ENCODE measurements around the gene GATD1. TPM values are rescaled to one million over a fixed set of nuclear protein-coding genes. Genes with fewer than 3 reads are reported as not detected.

The GATD1 gene, protein sequence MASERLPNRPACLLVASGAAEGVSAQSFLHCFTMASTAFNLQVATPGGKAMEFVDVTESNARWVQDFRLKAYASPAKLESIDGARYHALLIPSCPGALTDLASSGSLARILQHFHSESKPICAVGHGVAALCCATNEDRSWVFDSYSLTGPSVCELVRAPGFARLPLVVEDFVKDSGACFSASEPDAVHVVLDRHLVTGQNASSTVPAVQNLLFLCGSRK
- total RNA-seq, result 20.7 and 24.2 TPM in 2 replicates

GRCh38 chr11:777288-778255 is at the start of gene GATD1:
Gene GATD1 (minus strand): TSS chr11:777487. CDS start chr11:777462, 25 bp downstream.

GRCh38 chr11:818396-819128 is 41.3 kb upstream of the GATD1 start, which contains the start of gene PNPLA2:
Gene PNPLA2 (plus strand): TSS chr11:818914. CDS start chr11:819719, 805 bp downstream.

DNA sequence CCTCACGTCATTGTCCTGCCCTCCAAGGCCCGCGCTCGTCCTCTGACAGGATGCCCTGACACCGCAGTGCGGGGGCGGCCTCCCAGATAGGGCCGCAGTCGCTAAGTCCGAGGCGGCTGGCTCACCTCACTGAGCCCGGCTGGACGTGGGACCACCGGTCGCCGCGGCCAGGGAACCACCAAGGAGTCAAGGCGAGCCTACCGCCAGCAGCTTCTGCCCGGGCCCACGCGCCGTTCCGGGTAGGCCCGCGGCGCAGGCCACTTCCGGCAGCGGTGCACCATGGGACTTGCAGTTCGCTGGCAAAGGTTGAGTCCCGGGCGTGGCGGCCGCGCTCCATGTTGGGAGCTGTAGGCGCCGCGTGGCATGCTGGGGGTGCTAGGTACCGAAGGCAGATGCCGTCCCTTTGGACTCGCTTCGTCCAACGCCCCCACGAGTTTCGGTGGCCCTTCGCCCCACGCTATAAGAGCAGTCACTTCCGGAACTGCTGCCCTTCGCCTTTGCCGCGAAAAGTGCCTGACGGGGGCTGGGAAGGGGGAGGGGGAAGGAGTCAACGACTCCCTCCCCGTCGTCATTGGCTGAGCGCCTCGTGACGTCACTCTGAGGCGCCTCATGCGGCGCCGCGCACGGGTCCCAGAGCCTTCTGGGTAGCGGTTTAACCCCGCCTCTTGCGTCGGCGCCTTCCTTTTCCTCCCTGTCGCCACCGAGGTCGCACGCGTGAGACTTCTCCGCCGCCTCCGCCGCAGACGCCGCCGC is 32.2 kb upstream of the GATD1 start, which contains the start of gene RPLP2:
Gene RPLP2, plus strand, starts transcription at position 681 of the 753 bp plus-strand sequence. CDS start 268 bp downstream, outside the sequence.

GRCh38 chr11:798093-798713 is 20.9 kb upstream of the GATD1 start, which contains the start of gene SLC25A22:
Gene SLC25A22 (minus strand): TSS chr11:798281. CDS start chr11:795006, 3,275 bp downstream.

GRCh38 chr11:789943-790342 is 12.7 kb upstream of the GATD1 start, which contains the start of gene CEND1:
Gene CEND1 (minus strand): TSS chr11:790090. CDS start chr11:788576, 1,514 bp downstream.

DNA sequence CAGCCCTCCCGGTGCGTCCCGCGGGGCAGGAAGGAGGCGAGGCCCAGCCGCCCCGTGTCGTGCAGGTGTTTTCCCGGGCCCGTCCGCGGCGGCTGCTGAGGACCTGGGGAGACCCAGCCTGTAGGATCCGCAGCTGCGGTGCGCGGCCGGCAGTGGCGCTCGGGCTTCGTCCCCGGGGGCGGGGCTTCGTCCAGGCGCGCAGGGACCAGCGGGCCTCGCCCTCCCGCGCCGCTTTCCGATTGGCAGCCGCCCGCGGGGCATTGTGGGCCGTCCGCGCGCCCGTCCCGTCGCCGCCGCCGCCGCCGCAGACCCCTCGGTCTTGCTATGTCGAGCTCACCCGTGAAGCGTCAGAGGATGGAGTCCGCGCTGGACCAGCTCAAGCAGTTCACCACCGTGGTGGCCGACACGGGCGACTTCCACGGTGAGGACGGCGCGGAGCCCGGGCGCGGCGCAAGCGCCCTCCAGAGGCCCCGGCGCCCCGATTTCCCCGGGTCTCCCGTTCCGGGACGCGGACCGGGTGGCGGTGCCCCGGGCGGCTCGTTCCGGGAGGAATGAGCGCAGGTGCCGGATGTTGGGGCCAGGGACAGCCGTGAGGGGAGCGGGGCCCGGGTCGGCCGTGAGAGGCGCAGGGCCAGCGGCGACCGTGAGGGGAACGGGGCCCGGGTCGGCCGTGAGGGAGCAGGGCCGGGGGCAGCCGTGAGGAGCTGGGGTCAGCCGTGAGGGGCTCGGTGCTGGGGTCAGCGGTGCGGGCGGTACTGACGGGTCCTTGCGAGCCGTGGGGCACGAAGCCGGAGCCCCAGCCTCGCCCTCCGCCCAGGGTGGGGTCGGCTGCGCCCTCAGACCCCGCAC is 29.9 kb downstream of the GATD1 start, which contains the start of gene TALDO1:
Gene TALDO1, plus strand, starts transcription at position 307 of the 849 bp plus-strand sequence. Its CDS starts 18 bp downstream, at position 325.

Other genes with a start within 250 kb of the GATD1 start
- gene HRAS, start 241.9 kb downstream of the GATD1 start, total RNA-seq, result 65.3 and 82.4 TPM in 2 replicates
- gene LRRC56, start 240.0 kb downstream of the GATD1 start, total RNA-seq, result 0.32 and 1.2 TPM in 2 replicates
- 1.2 and 1.8 TPM in 2 replicates for gene LMNTD2, start 216.7 kb downstream of the GATD1 start, total RNA-seq
- 16.4 and 16.5 TPM in 2 replicates for gene RASSF7, start 216.5 kb downstream of the GATD1 start, total RNA-seq
- gene PHRF1, start 201.0 kb downstream of the GATD1 start, total RNA-seq, result 19.9 and 33.0 TPM in 2 replicates
- 13.1 and 17.6 TPM in 2 replicates for gene IRF7, start 161.5 kb downstream of the GATD1 start, total RNA-seq
- gene CDHR5, start 152.5 kb downstream of the GATD1 start, total RNA-seq, result not detected in 2 replicates
- gene SCT, start 150.3 kb downstream of the GATD1 start, total RNA-seq, result not detected in 2 replicates
- not detected in 2 replicates for gene DRD4, start 140.2 kb downstream of the GATD1 start, total RNA-seq
- gene DEAF1, start 82.3 kb downstream of the GATD1 start, total RNA-seq, result 26.9 and 27.6 TPM in 2 replicates
- gene TMEM80, start 81.7 kb downstream of the GATD1 start, total RNA-seq, result 6.5 and 6.9 TPM in 2 replicates
- 3.4 and 5.0 TPM in 2 replicates for gene EPS8L2, start 71.3 kb downstream of the GATD1 start, total RNA-seq
- gene TALDO1, start 30.0 kb downstream of the GATD1 start, total RNA-seq, result 112 and 136 TPM in 2 replicates
- gene CEND1, start 12.6 kb upstream of the GATD1 start, total RNA-seq, result not detected in 2 replicates
- gene SLC25A22, start 20.8 kb upstream of the GATD1 start, total RNA-seq, result 6.3 and 11.2 TPM in 2 replicates
- 5.7 and 9.0 TPM in 2 replicates for gene PIDD1, start 27.7 kb upstream of the GATD1 start, total RNA-seq
- gene RPLP2, start 32.5 kb upstream of the GATD1 start, total RNA-seq, result 246 and 250 TPM in 2 replicates
- 19.8 and 44.4 TPM in 2 replicates for gene PNPLA2, start 41.4 kb upstream of the GATD1 start, total RNA-seq
- 11.1 and 12.3 TPM in 2 replicates for gene CRACR2B, start 50.4 kb upstream of the GATD1 start, total RNA-seq
- 375 and 945 TPM in 2 replicates for gene CD151, start 55.5 kb upstream of the GATD1 start, total RNA-seq
- 154 and 265 TPM in 2 replicates for gene POLR2L, start 65.0 kb upstream of the GATD1 start, total RNA-seq
- gene TSPAN4, start 65.4 kb upstream of the GATD1 start, total RNA-seq, result 131 and 142 TPM in 2 replicates
- gene CHID1, start 133.3 kb upstream of the GATD1 start, total RNA-seq, result 26.4 and 52.3 TPM in 2 replicates
- 27.5 and 46.4 TPM in 2 replicates for gene AP2A2, start 148.4 kb upstream of the GATD1 start, total RNA-seq